ENCODE measurements around the gene MAGI1.

MAGI1 gene

GRCh38 chr3:66012711-66013110, 26.0 kb downstream of the MAGI1 start:
- TF ChIP-seq CTCF (IDR thresholded peaks at IDR 0.05; ENCODE audit: control extremely low read depth, extremely low read depth, low read depth, missing control alignments) = no peak
- no peak for DNase-seq (ENCODE audit: extremely low spot score)
- ChIA-PET POLR2A (no interaction called here), CTCF (interaction anchor here (0.8 to 1.4 kb wide), 2 partner anchors 11 to 42 kb away, joined by 3 read pairs; no protein-coding TSS in a partner anchor)

GRCh38 chr3:66010739-66011655, 27.7 kb downstream of the MAGI1 start:
- CTCF ChIA-PET = no interaction called here

DNA sequence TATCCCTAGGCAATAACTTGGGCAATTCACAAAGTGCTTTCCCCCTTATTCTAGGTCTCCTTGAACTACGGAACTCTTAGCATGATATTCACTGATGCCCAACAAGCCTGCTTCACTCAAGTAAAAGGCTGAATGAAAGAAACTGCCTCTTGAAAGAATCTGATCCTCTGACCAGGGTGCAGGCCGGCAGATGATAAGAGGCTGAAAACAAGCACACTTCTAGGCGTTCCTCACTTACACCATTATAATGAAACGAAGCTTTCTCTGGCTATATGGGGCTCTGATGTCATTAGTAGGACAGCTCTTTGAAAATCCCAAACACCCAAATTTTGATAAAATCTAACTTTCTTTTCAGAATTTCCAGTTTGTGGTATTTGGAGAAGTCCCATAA, 28.4 kb downstream of the MAGI1 start:
- no peak for DNase-seq (ENCODE audit: extremely low spot score)
- ChIA-PET CTCF (no interaction called here), POLR2A (no interaction called here)
- TF ChIP-seq CTCF (IDR thresholded peaks at IDR 0.05; ENCODE audit: control extremely low read depth, extremely low read depth, low read depth, missing control alignments) = no peak

More at GRCh38 chr3:66010739-66011655, 27.7 kb downstream of the MAGI1 start:
- DNase-seq (ENCODE audit: extremely low spot score) = no peak
- no peak for TF ChIP-seq CTCF (IDR thresholded peaks at IDR 0.05; ENCODE audit: control extremely low read depth, extremely low read depth, low read depth, missing control alignments)
- POLR2A ChIA-PET = no interaction called here

DNA sequence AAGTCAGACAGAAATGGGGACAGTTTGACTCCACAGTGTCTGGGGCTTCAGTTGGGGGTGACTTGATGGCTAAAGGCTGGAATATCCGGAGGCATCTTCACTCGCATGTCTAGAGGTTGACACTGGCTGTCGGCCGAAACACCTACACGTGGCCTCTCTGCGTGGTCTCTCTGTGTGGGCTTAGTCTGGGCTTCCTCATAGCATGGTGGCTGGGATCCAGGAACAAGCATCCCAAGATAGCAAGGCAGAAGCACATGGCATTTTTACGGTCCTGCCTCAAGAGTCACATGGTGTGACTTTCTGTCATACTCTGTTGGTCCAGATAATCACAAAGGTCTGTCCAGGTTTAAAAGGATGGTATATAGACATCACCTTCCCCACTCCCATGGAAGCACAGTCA, 34.5 kb downstream of the MAGI1 start:
- no peak for TF ChIP-seq CTCF (IDR thresholded peaks at IDR 0.05; ENCODE audit: control extremely low read depth, extremely low read depth, low read depth, missing control alignments)
- POLR2A ChIA-PET = no interaction called here
- no peak for DNase-seq (ENCODE audit: extremely low spot score)
- CTCF ChIA-PET = interaction anchor here (1.2 to 2.3 kb wide), 2 partner anchors 8 to 31 kb away, joined by 3 to 6 read pairs; no protein-coding TSS in a partner anchor

- DNase-seq (ENCODE audit: extremely low spot score) = no peak
- no peak for TF ChIP-seq CTCF (IDR thresholded peaks at IDR 0.05; ENCODE audit: control extremely low read depth, extremely low read depth, low read depth, missing control alignments)
- POLR2A ChIA-PET = no interaction called here
- CTCF ChIA-PET = interaction anchor here (1.0 to 1.6 kb wide), 2 partner anchors 8 to 167 kb away, joined by 3 read pairs; no protein-coding TSS in a partner anchor
These were observed 37.1 kb downstream of the MAGI1 start for GRCh38 chr3:66001626-66002025.

GRCh38 chr3:66000506-66000905, 38.2 kb downstream of the MAGI1 start:
- no peak for DNase-seq (ENCODE audit: extremely low spot score)
- POLR2A ChIA-PET = interaction anchor here (0.7 kb wide), 1 partner anchor 34 kb away, joined by 3 read pairs; no protein-coding TSS in a partner anchor
- CTCF ChIA-PET = interaction anchor here (1.6 kb wide), 1 partner anchor 166 kb away, joined by 3 read pairs; no protein-coding TSS in a partner anchor
- no peak for TF ChIP-seq CTCF (IDR thresholded peaks at IDR 0.05; ENCODE audit: control extremely low read depth, extremely low read depth, low read depth, missing control alignments)

All from GM10248 (cell line).